GM20000 (cell line): Measurements from ENCODE around the gene GLT1D1.

ENCODE experiments used
- DNase-seq: peaks from one replicate; pipeline ENCODE4 v3.0.0; 2012; ENCODE audit warnings: low spot score
- TF ChIP-seq, protein P1 (sequence below): IDR thresholded peaks from 2 replicates; pipeline ENCODE4 v1.5.1; 2012; ENCODE audit warnings: mild to moderate bottlenecking, control low read depth; ENCODE audit errors: extremely low read depth, missing control alignments

Gene GLT1D1

DNA sequence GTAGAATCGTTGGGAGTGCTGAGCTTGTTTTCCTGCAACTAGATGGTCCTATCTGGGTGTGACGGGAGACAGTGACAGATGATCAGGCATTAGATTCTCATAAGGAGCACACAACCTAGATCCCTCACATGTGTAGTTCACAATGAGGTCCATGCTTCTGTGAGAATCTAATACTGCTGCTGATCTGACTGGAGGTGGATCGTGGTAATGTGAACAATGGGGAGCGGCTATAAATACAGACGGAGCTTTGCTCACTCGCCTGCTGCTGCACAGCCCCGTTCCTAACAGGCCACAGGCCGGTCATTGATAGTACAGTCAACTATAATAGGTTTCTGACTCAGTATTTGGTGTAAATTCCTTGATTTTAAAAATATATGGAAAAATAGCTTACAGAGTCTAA is 138.8 kb downstream of the GLT1D1 start:
- TF ChIP-seq, protein P1, sequence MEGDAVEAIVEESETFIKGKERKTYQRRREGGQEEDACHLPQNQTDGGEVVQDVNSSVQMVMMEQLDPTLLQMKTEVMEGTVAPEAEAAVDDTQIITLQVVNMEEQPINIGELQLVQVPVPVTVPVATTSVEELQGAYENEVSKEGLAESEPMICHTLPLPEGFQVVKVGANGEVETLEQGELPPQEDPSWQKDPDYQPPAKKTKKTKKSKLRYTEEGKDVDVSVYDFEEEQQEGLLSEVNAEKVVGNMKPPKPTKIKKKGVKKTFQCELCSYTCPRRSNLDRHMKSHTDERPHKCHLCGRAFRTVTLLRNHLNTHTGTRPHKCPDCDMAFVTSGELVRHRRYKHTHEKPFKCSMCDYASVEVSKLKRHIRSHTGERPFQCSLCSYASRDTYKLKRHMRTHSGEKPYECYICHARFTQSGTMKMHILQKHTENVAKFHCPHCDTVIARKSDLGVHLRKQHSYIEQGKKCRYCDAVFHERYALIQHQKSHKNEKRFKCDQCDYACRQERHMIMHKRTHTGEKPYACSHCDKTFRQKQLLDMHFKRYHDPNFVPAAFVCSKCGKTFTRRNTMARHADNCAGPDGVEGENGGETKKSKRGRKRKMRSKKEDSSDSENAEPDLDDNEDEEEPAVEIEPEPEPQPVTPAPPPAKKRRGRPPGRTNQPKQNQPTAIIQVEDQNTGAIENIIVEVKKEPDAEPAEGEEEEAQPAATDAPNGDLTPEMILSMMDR, result no peak
- no peak for DNase-seq

DNA sequence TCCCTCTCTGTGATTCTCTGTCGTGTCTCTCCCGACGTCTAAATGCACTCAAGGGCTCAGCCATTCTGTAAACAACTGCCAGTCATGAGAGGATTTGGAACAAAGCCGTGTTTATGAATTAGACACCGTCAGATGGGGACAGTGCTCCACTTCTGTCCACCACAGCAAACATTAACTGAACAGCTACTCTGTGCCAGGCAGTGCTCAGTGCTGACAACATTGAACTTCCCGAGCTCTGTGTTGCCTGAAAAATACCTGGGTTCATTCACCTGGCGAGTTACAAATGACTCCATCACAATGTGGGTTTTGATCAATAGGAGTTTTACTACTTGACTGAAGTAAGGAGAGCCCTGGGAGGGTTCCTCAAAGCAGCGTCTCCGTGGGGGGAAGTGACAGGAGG is 139.3 kb downstream of the GLT1D1 start:
- TF ChIP-seq, protein P1, result no peak
- no peak for DNase-seq

DNA sequence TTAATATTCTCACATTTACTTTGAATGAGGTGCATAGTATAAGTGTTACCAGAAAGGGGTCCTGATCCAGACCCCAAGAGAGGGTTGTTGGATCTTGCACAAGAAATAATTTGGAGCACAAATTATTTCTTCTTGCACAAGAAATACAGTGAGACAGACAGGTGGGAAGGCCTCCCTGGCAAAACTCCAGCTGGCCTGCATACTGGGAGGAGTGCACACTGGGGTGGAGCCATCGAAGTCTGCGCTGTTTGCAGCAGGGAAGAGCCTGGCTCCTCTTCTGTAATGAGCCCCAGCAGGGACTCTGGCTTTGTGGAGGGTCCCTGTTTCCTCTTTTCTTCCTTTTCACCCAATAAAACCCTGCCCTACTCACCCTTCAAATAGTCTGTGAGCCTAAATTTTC is 141.6 kb downstream of the GLT1D1 start:
- TF ChIP-seq, protein P1, result no peak
- no peak for DNase-seq

DNA sequence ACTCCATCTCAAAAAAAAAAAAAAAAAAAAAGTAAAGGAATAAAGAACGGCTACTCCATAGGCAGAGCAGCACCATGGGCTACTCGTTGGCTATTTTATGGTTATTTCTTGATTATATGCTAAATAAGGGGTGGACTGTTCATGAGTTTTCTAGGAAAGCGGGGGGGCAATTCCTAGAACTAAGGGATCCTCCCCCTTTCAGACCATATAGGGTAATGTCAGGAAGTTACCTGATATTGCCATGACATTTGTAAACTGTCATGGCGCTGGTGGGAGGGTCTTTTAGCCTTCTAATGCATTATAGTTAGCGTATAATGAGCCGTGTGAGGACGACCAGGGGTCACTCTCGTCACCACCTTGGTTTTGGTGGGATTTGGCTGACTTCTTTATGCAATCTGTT is 142.3 kb downstream of the GLT1D1 start:
- DNase-seq, result no peak
- TF ChIP-seq, protein P1, result no peak

DNA sequence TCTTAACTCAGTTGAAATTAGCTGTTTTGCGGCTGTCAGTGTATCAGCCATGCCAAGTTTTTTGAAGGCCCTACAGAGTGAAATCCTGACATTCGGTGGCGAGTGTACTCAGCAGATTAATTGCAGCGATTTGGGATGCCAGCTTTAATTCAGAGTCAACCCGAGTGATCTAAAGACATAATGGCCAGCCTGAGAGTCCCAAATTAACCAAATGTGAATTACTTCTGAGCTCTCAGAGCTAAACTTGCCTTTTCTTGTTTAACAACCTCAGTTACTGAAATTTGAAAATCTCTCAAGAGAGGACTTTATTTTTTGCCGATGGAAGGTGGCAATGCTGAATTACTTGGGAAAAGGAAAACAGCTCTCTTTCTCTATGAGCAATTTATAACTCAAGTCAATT is 148.5 kb downstream of the GLT1D1 start:
- TF ChIP-seq, protein P1, result no peak
- no peak for DNase-seq

DNA sequence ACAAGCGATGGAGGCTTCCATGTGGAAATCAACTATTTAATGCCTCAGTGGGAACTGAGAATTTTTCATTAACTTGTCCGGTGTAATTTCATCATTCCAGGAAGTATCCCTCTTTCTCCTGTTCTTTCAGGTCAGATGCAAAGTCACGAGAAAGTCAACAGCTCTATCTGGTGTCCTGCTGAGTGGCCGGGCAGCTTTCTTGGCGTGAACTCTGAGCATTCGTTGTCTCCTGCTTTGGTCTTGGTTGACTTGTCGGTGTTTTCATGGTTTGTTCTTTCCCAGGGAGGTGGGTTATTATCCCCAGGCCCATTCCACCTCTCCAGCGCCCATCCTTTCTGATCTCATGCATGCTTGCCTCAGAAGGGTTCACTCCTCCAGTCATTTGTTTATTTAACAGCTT is 149.1 kb downstream of the GLT1D1 start:
- TF ChIP-seq, protein P1, result no peak
- no peak for DNase-seq

DNA sequence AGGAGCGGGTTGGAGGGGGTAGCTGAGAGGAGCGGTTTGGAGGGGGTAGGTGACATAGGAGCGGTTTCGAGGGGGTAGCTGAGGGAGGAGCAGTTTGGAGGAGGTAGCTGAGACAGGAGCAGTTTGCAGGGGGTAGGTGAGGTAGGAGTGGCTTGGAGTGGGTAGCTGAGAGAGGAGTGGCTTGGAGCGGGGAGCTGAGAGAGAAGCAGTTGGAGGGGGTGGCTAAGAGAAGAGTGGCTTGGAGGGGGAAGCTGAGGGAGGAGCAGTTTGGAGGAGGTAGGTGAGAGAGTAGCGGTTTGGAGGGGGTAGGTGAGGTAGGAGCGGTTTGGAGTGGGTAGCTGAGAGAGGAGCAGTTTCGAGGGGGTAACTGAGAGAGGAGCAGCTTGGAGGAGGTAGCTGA is 152.1 kb downstream of the GLT1D1 start:
- TF ChIP-seq, protein P1, result no peak
- DNase-seq, result no peak
